DMS153 (cell line): ENCODE measurements around the gene RHOT2.

Experiments
- DNase-seq: peaks from one replicate; lab custom pipeline; 2025; lab: John Stamatoyannopoulos, UW

Gene RHOT2

GRCh38 chr16:667780-668518, at the start of gene RHOT2:
Gene RHOT2 (plus strand): TSS chr16:668132. CDS start chr16:668200, 68 bp downstream.
- DNase-seq, result peak; percentile 72

GRCh38 chr16:619476-620100, 48.3 kb upstream of the RHOT2 start:
- DNase-seq, result no peak

GRCh38 chr16:620700-621525, 47.0 kb upstream of the RHOT2 start:
- no peak for DNase-seq

GRCh38 chr16:621526-622105, 46.3 kb upstream of the RHOT2 start:
- DNase-seq, result peak; percentile 10

- no peak for DNase-seq
These were observed 45.0 kb upstream of the RHOT2 start for GRCh38 chr16:622920-623280.

GRCh38 chr16:624526-625070, 43.3 kb upstream of the RHOT2 start:
- DNase-seq, result no peak

- no peak for DNase-seq
These were observed 42.6 kb upstream of the RHOT2 start for GRCh38 chr16:625117-625976.

- DNase-seq, result no peak
These were observed 41.8 kb upstream of the RHOT2 start for GRCh38 chr16:625977-626765.

- DNase-seq, result no peak
These were observed 41.0 kb upstream of the RHOT2 start for GRCh38 chr16:626787-627453.

- peak; percentile 70 for DNase-seq
These were observed 40.3 kb upstream of the RHOT2 start for GRCh38 chr16:627454-628239.

GRCh38 chr16:628321-629061, 39.4 kb upstream of the RHOT2 start:
- no peak for DNase-seq

GRCh38 chr16:629185-629832, 38.6 kb upstream of the RHOT2 start:
- no peak for DNase-seq

- no peak for DNase-seq
These were observed 38.1 kb upstream of the RHOT2 start for GRCh38 chr16:629833-630248.

GRCh38 chr16:630249-630814, 37.6 kb upstream of the RHOT2 start:
- DNase-seq, result no peak

- DNase-seq, result no peak
These were observed 37.0 kb upstream of the RHOT2 start, which contains the start of gene WFIKKN1 for GRCh38 chr16:630815-631405. Gene WFIKKN1 (plus strand): TSS chr16:630985. CDS start chr16:631254, 269 bp downstream.

GRCh38 chr16:631808-632358, 36.0 kb upstream of the RHOT2 start:
- DNase-seq, result no peak
